SU-DHL-6 (cell line): ENCODE results near the gene PINLYP.

ENCODE experiments used
- CTCF ChIP-seq: fragments of 200-600 bp; sonication (generic); IDR thresholded peaks from one replicate; pipeline ENCODE4 v1.5.1; 2017; ENCODE audit warnings: antibody characterized with exemption, mild to moderate bottlenecking, low read length, moderate library complexity; ENCODE audit not compliant: insufficient read depth, poor library complexity, severe bottlenecking
- EZH2phosphoT487 ChIP-seq: fragments of 200-600 bp; sonication (generic), shearing (Covaris generic); conservative IDR thresholded peaks from 2 replicates; pipeline ENCODE4 v1.6.1; 2018; ENCODE audit warnings: mild to moderate bottlenecking, antibody characterized with exemption, low read length, moderate library complexity, mixed read lengths

GRCh38 chr19:43575156-43575950 lies at the start of gene PINLYP, which contains the start of gene XRCC1:
- TF ChIP-seq CTCF, result no peak
- no peak for TF ChIP-seq EZH2phosphoT487
